Left forelimb (tissue), 1 donor: ENCODE data around the gene MOGAT2.

Experiments used
- DNase-seq: peaks from one replicate; pipeline ENCODE4 v3.0.0-alpha.2; 2018; ENCODE audit warnings: low spot score

MOGAT2 gene

GRCh38 chr11:75780888-75781287, 63.2 kb downstream of the MOGAT2 start:
- DNase-seq: no peak

GRCh38 chr11:75781296-75781695, 63.7 kb downstream of the MOGAT2 start:
- no peak for DNase-seq

GRCh38 chr11:75781831-75782230, 64.2 kb downstream of the MOGAT2 start:
- no peak for DNase-seq
